NCI-H446 treated with DMSO at 0.1 percent for 48 hours (cell line): Measurements from ENCODE around the gene CRYGC.

Source experiments
- DNase-seq: peaks from one replicate; lab custom pipeline; 2025; lab: John Stamatoyannopoulos, UW

Gene CRYGC

DNA sequence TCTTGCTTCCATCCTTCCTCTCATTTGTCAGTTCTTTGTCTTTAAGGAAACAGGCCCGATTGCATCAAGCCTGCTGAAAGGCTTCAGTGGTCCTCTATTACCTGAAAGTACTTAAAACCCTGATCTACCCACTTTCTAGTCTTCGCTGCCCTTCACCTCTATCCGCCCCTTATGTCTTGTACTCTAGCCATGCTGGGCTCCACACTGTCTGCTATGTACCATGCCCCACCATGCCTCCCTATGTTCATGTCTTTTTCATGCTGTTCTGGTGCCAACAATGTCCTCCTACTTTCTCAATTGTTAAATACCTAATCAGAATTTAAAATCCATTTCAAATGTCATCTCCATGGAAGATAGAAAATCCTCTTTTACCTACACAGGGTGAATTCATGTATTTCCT lies 33.5 kb downstream of the CRYGC start:
- DNase-seq: no peak

DNA sequence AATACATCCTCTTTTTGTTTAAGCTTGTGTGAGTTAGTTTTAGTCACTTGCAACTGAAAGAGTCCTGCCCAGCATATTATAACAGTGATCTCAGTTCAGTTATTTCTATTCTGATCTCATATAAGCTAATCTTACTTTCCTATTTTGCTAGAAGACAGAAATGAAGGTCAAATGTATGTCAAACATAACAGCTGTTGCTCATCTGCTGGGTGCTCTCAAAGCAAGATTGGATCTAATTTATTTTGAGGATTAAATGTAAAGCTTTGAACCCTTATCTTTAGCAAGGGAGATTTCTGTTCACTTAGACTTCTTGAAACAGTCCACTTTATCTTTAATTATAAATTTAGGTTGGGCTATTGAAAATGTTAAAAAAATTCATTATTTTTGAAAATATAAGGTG lies 36.5 kb downstream of the CRYGC start:
- no peak for DNase-seq

DNA sequence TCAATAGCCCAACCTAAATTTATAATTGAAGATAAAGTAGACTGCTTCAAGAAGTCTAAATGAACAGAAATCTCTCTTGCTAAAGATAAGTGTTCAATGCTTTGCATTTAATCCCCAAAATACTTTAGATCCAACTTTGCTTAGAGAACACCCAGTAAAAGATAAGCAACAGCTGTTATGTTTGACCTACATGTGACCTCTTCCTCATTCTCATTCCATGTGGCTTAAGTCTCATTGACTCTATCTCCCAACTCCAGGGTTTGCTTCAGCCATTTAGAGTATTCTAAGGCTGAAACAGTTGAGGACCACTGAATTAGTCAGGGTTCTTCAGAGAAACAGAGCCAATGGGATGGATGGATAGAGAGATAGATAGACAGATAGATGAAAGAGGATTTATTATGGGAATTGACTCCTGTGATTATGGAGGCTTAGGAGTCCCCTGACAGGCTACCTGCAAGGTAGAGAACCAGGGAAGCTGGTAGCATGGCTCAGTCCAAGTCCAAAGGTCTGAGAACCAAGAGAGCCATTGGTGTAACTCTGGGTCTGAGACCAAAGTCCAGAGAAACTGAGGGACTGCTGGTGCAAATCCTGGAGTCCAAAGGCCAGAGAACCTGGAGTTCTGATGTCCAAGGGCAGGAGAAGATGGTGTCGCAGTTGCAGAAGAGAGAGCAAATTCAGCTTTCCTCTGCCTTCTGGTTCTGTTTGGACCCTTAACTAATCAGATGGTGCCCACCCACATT lies 37.4 kb downstream of the CRYGC start:
- DNase-seq: no peak

DNA sequence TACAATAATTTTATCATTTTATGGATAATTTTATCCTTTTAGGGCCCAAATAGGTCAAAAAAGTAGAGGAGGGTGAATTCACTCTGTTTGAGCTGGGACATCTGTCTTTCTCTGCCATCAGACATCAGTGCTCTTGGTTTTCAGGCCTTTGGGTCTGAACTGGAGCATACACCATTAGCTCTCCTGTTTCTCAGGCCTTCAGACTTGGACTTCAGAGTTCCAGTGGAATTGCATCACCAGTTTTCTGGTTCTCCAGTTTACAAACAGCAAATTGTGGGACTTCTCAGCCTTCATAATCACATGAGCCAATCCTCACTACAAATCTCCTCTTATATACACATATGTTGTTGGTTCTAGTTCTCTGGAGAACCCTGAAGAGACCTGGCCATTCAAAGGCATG lies 39.2 kb downstream of the CRYGC start:
- no peak for DNase-seq

DNA sequence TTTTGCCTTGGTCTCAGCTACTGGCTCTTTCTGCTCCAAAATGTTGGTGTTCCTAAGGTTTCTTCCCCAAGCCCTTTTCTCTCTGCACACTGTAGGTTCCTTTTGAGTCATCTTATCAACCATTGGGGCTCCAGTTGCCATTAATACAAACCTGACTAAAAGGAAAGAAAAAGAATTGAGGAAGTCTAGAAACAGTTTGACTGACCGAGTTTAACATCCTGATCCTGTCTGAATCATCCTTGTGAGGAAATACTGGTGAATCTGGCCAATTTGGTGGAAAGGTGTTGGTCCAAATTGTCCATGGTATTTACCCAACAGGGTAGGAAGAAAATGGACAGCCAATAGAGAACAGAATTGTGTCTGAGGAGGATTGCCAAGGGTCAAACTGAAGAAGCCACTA lies 43.6 kb downstream of the CRYGC start:
- no peak for DNase-seq

DNA sequence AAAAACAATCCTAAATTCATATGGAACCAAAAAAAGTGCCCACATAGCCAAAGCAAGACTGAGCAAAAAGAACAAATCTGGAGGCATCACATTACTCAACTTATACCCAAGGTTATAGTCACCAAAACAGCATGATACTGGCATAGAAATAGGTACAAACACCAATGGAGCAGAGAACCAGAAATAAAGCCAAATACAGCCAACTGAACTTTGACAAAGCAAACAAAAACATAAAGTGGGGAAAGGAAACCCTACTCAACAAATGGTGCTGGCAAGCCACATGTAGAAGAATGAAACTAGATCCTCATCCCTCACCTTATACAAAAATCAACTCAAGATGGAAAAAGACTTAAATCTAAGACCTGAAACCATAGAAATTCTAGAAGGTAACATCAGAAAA lies 45.8 kb downstream of the CRYGC start:
- no peak for DNase-seq
